IgD-negative memory B cell (primary cell): ENCODE data around the gene NAGA. TPM values are rescaled to one million over a fixed set of nuclear protein-coding genes. Genes with fewer than 3 reads are reported as not detected.
A peak's percentile ranks its signal among the peaks of the same experiment; 100 is the strongest.

Source experiments
- H3K27ac Mint-ChIP-seq, 3 donors: one replicate each; pipeline ENCODE4 v1.8.0; 2020 to 2022; ENCODE audit warnings: mild to moderate bottlenecking in 3 of 3, mixed read lengths in 3 of 3, moderate library complexity in 1 of 3
- H3K27me3 Mint-ChIP-seq: one replicate; pipeline ENCODE4 v1.8.0; 2021; ENCODE audit warnings: mixed read lengths
- H3K36me3 Mint-ChIP-seq: one replicate; pipeline ENCODE4 v1.8.0; 2020; ENCODE audit warnings: mild to moderate bottlenecking, mixed read lengths
- H3K4me1 Mint-ChIP-seq, 3 donors: one replicate each; pipeline ENCODE4 v1.8.0; 2020 to 2022; ENCODE audit warnings: mixed read lengths in 3 of 3, mild to moderate bottlenecking in 1 of 3
- H3K4me3 Mint-ChIP-seq, 4 donors: one replicate each; pipeline ENCODE4 v1.8.0; 2020 to 2022; ENCODE audit warnings: mild to moderate bottlenecking in 4 of 4, mixed read lengths in 4 of 4, moderate library complexity in 3 of 4
- H3K9me3 Mint-ChIP-seq, 3 donors: one replicate each; pipeline ENCODE4 v1.8.0; 2020 to 2021; ENCODE audit warnings: mixed read lengths in 3 of 3, mild to moderate bottlenecking in 1 of 3
- polyA plus RNA-seq: library from polyadenylated mRNA; unstranded; fragments of 300-500 nt; fragmentation: Illumina TruSeq; gene quantifications from one replicate; pipeline ENCODE4 v1.2.3, GENCODE V29; 2021

NAGA gene
- polyA plus RNA-seq, 1 donor from 2014 or later = 14.4 TPM

DNA sequence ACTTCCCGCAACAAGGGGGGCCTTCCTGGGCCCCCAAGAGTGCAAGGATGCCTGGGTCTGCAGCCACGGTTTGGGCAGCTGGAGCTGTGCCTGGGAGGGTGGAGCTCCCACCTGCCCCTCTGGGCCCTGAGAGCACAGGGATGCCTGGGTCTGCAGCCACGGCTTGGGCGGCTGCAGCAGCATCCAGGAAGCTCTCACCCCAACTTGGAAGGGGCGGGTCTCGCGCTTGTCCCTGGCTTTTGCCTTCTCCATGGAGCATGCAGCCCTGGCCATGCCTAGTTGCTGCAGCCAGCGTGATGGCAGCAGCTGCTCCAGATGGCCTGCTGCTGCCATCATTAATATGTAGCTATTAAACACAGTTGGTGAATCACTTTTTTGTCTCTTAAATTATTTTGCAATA, 35.4 kb downstream of the NAGA start:
- Mint-ChIP-seq H3K9me3 (peaks cover 2 to 12% (median 12%) of the 10 kb centered on the region in 3 donors), H3K27me3 (no peaks in the 10 kb centered on the region), H3K4me3 (no peak overlapping the region)

DNA sequence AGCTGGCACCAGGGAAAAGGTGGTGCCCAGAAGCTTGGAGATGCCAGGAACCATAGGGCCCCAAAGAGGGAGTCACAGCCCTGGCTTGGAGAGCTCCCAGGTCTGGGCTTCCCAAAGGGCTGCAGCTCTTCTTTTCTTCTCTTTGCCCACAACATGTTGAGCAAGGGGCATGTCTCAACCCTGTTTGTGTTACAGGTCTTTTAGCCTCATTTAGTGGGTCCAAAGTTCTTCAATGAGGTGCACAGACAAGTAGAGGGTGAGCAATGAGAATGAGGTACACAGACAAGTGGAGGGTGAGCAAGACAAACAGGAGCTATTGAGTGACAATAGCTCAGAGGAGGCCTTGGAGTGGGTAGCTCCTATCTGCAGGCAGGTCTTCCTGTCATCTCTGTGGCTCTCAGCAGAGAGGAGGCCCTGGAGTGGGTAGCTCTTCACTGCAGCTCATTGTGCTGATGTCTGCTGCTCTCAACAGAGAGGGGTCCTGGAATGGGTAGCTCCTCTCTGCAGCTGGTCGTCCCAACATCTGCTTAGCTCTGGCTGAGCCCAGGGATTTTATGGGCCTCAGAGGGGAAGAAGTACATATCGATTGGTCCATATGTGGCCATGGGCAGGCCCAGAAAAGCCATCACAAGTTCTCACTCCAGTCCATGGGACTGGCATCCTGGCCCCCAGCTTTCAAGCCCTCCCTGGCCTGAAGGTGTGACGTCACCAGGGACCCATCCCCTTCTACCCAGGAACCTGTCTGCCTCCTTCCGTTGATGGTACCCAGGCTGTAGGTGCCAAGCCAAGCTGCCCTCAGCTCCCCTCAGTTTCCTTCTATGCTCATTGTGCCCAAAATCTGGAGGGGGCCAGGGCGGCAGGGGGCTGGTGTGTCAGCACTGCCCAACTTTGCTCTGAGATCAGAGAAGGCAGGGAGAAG, 37.1 kb downstream of the NAGA start:
- no peak overlapping the region for H3K4me3 Mint-ChIP-seq
- peaks cover 4% of the 10 kb centered on the region for H3K36me3 Mint-ChIP-seq
- H3K4me1 Mint-ChIP-seq = peaks cover 19 to 27% (median 20%) of the 10 kb centered on the region in 3 donors
- no peak overlapping the region for H3K27ac Mint-ChIP-seq
- no peaks in the 10 kb centered on the region for H3K27me3 Mint-ChIP-seq
- peaks cover 2 to 12% (median 12%) of the 10 kb centered on the region in 3 donors for H3K9me3 Mint-ChIP-seq

More for the DNA sequence above, 35.4 kb downstream of the NAGA start:
- H3K36me3 Mint-ChIP-seq = peaks cover 4% of the 10 kb centered on the region
- H3K4me1 Mint-ChIP-seq = peaks cover 25 to 31% (median 26%) of the 10 kb centered on the region in 3 donors
- H3K27ac Mint-ChIP-seq = no peak overlapping the region

DNA sequence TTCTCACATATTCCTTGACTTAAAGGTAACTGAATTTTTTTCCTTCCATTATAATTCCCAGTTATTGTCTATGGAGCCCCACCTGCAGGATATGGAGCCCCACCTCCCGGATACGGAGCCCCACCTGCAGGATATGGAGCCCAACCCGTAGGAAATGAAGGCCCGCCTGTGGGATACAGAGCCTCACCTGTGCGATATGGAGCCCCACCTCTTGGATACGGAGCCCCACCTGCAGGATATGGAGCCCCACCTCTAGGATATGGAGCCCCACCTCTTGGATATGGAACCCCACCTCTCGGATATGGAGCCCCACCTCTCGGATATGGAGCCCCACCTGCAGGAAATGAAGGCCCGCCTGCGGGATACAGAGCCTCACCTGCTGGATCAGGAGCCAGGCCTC, 43.9 kb downstream of the NAGA start:
- H3K4me1 Mint-ChIP-seq = peaks cover 19 to 28% (median 21%) of the 10 kb centered on the region in 3 donors
- H3K4me3 Mint-ChIP-seq = no peak overlapping the region
- no peaks in the 10 kb centered on the region for H3K27me3 Mint-ChIP-seq
- peaks cover 0 to 2% (median 0%) of the 10 kb centered on the region in 3 donors for H3K9me3 Mint-ChIP-seq
- H3K27ac Mint-ChIP-seq = no peak overlapping the region
- H3K36me3 Mint-ChIP-seq = peaks cover 4% of the 10 kb centered on the region

DNA sequence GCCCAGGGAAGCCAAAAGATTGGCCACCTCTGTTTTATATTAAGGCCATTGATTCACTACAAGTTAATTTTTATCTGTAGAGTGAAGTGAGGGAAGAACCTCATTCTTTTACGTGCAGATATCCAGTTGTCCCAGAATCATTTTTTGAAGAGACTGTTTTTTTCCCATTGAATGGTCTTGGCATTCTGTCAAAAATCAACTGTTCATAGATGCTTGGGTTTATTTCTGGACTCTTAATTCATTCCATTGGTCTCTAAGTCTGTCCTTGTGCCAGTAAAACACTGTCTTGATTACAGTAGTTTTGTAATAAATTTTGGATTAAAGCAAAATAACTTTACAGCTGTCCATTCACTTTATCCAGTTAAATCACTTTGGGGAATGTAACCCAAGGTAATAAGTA, 45.2 kb downstream of the NAGA start:
- no peak overlapping the region for H3K27ac Mint-ChIP-seq
- H3K4me1 Mint-ChIP-seq = peaks cover 10 to 21% (median 12%) of the 10 kb centered on the region in 3 donors
- H3K9me3 Mint-ChIP-seq = peaks cover 0 to 2% (median 0%) of the 10 kb centered on the region in 3 donors
- H3K27me3 Mint-ChIP-seq = no peaks in the 10 kb centered on the region
- peaks cover 4% of the 10 kb centered on the region for H3K36me3 Mint-ChIP-seq
- no peak overlapping the region for H3K4me3 Mint-ChIP-seq

GRCh38 chr22:42022162-42022847, 48.3 kb downstream of the NAGA start:
- Mint-ChIP-seq H3K36me3 (peaks cover 2% of the 10 kb centered on the region), H3K4me1 (peaks cover 10 to 18% (median 12%) of the 10 kb centered on the region in 3 donors), H3K27ac (peak overlapping the region; percentile 7 to 87 (median 59)), H3K4me3 (peak overlapping the region in 2 of 4 donors; percentile 61 to 72), H3K27me3 (no peaks in the 10 kb centered on the region), H3K9me3 (peaks cover 0 to 2% (median 0%) of the 10 kb centered on the region in 3 donors)

- Mint-ChIP-seq H3K27me3 (no peaks in the 10 kb centered on the region), H3K4me1 (peaks cover 10 to 18% (median 12%) of the 10 kb centered on the region in 3 donors), H3K36me3 (no peaks in the 10 kb centered on the region), H3K27ac (no peak overlapping the region), H3K4me3 (peak overlapping the region in 1 of 4 donors; percentile 12), H3K9me3 (peaks cover 0 to 2% (median 0%) of the 10 kb centered on the region in 3 donors)
Measured at GRCh38 chr22:42021571-42021970, 49.0 kb downstream of the NAGA start.

DNA sequence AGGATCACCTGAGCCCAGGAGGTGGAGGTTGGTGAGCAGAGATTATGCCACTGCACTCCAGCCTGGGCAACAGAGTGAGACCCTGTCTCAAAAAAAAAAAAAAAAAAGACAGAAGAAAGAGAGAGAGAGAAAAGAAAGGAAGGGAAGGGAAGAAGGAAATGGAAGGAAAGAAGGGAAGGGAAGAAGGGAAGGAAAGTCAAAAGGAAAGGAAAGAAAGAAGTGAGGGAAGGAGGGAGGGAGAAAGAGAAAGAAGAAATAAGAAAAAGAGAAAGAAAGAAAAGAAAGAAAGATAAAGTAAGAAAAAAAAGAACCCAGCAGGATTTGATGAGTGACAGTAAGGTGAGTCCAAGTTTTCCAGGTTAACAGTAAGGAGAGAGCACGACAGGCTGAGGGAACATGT, 52.4 kb downstream of the NAGA start:
- H3K27me3 Mint-ChIP-seq = no peaks in the 10 kb centered on the region
- no peaks in the 10 kb centered on the region for H3K9me3 Mint-ChIP-seq
- H3K27ac Mint-ChIP-seq = no peak overlapping the region
- no peak overlapping the region for H3K4me3 Mint-ChIP-seq
- peaks cover 9 to 16% (median 10%) of the 10 kb centered on the region in 3 donors for H3K4me1 Mint-ChIP-seq
- no peaks in the 10 kb centered on the region for H3K36me3 Mint-ChIP-seq

- peaks cover 0 to 2% (median 0%) of the 10 kb centered on the region in 3 donors for H3K9me3 Mint-ChIP-seq
- peaks cover 5% of the 10 kb centered on the region for H3K36me3 Mint-ChIP-seq
- H3K4me3 Mint-ChIP-seq = no peak overlapping the region
- H3K27ac Mint-ChIP-seq = no peak overlapping the region
- peaks cover 0 to 4% (median 0%) of the 10 kb centered on the region in 3 donors for H3K4me1 Mint-ChIP-seq
- no peaks in the 10 kb centered on the region for H3K27me3 Mint-ChIP-seq
Measured at GRCh38 chr22:42016111-42016510, 54.5 kb downstream of the NAGA start.

DNA sequence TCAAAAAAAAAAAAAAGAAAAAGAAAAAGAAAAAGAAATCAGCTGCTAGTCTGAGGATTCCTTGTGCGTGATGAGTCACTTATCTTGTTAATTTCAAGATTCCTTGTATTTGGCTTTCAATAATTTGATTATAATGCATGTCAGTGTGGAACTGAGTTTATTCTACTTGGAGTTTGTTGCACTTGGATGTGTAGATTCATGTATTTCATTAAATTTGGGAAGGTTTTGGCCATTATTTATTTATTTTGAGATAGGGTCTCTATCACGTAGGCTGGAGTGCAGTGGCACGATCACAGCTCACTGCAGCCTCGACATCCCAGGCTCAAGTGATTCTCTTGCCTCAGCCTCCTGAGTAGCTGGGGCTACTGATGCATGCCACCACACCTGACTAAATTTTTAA, 57.2 kb downstream of the NAGA start:
- H3K9me3 Mint-ChIP-seq = peaks cover 2 to 10% (median 9%) of the 10 kb centered on the region in 3 donors
- peaks cover 5% of the 10 kb centered on the region for H3K36me3 Mint-ChIP-seq
- H3K4me1 Mint-ChIP-seq = peaks cover 0 to 4% (median 0%) of the 10 kb centered on the region in 3 donors
- H3K27ac Mint-ChIP-seq = no peak overlapping the region
- no peaks in the 10 kb centered on the region for H3K27me3 Mint-ChIP-seq
- H3K4me3 Mint-ChIP-seq = no peak overlapping the region

DNA sequence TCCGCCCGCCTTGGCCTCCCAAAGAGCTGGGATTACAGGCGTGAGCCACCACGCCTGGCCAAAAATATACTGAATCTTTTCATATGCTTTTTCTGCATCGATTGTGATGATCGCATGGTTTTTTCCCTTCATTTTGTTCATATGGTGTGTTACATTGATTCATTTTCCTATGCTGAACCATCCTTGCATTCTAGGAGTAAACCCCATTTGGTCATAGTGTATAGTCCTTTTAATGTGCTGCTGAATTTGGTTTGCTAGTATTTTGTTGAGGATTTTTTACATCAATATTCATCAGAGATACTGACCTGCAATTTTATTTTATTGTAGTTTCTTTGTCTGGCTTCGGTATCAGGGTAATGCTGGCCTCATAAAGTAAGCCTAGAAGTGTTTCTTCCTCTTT, 59.8 kb downstream of the NAGA start:
- Mint-ChIP-seq H3K9me3 (peaks cover 2 to 10% (median 10%) of the 10 kb centered on the region in 3 donors), H3K27ac (no peak overlapping the region), H3K27me3 (no peaks in the 10 kb centered on the region), H3K4me1 (peaks cover 0 to 4% (median 3%) of the 10 kb centered on the region in 3 donors), H3K4me3 (peak overlapping the region in 1 of 4 donors; percentile 13), H3K36me3 (peaks cover 5% of the 10 kb centered on the region)

Other genes with a start within 250 kb of the NAGA start
- gene SREBF2, start 237.7 kb downstream of the NAGA start, polyA plus RNA-seq = 59.8 TPM
- gene SHISA8, start 155.7 kb downstream of the NAGA start, polyA plus RNA-seq = 1.7 TPM
- gene TNFRSF13C, start 144.0 kb downstream of the NAGA start, polyA plus RNA-seq = 80.6 TPM
- gene CENPM, start 123.7 kb downstream of the NAGA start, polyA plus RNA-seq = 28.7 TPM
- 0.05 TPM for gene SEPTIN3, start 101.4 kb downstream of the NAGA start, polyA plus RNA-seq
- gene WBP2NL, start 72.0 kb downstream of the NAGA start, polyA plus RNA-seq = 1.3 TPM
- 1.6 TPM for gene PHETA2, start 3.4 kb upstream of the NAGA start, polyA plus RNA-seq
- gene SMDT1, start 8.9 kb upstream of the NAGA start, polyA plus RNA-seq = 248 TPM
- 121 TPM for gene NDUFA6, start 20.0 kb upstream of the NAGA start, polyA plus RNA-seq
- not detected for gene CYP2D6, start 60.0 kb upstream of the NAGA start, polyA plus RNA-seq
- gene TCF20, start 199.8 kb upstream of the NAGA start, polyA plus RNA-seq = 1.4 TPM